ENCODE results near the gene REXO5. TPM values are rescaled to one million over a fixed set of nuclear protein-coding genes. Genes with fewer than 3 reads are reported as not detected.

The REXO5 gene
- total and polyA plus RNA-seq, 2 donors (not counting 1 experiment from before 2014, with no cell fraction given), result 0.42 to 1.3 TPM

DNA sequence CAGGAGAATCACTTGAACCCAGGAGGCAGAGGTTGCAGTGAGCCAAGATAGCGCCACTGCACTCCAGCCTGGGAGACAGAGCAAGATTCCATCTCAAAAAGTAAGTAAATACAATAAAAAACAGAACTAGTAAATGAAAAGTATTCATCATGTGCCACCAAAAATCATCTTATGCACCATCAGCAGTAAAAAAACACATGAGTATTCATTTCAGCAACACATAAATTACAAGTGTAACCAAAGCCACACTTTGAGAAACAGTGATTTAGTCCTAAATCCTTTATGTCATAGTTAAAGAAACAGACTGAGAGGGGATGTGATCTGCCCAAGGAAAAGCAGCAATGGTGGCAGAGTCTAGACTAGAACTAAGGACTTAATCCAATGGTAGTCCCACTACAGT lies 80.9 kb downstream of the REXO5 start:
- WGBS (ENCODE audit: insufficient coverage), result no CpG with 5 or more reads among the region's 1 CpG
- Histone ChIP-seq H3K9ac (ENCODE audit: low read length) (no peak overlapping the region), H3K27me3 (replicated peaks in 1 of 4; ENCODE audit: control extremely low read depth in 1 of 4, control insufficient read depth in 3 of 4, insufficient read depth in 4 of 4, low read length in 3 of 4) (no peaks in the 10 kb centered on the region), H3K4me2 (replicated peaks; ENCODE audit: low read depth, low read length, poor library complexity, severe bottlenecking) (no peak overlapping the region), H3K9me3 (ENCODE audit: control extremely low read depth in 1 of 3, control insufficient read depth in 2 of 3, insufficient read depth in 1 of 3, low read length in 2 of 3) (no peaks in the 10 kb centered on the region), H3K27ac (ENCODE audit: low read length in 2 of 2) (no peak overlapping the region), H4K20me1 (ENCODE audit: control insufficient read depth, insufficient read depth, low read length, poor library complexity, severe bottlenecking) (no peaks in the 10 kb centered on the region), H3K4me1 (ENCODE audit: control insufficient read depth in 2 of 2, insufficient read depth in 2 of 2, low read length in 2 of 2) (no peaks in the 10 kb centered on the region), H3K36me3 (replicated peaks in 1 of 2; ENCODE audit: control extremely low read depth in 1 of 2, control insufficient read depth in 1 of 2, extremely low read depth in 1 of 2, insufficient read depth in 2 of 2, low read length in 1 of 2) (peaks cover 3 to 5% of the 10 kb centered on the region in 2 experiments), H2AFZ (ENCODE audit: insufficient read depth, low read depth, low read length, poor library complexity, severe bottlenecking) (no peak overlapping the region), H3K4me3 (ENCODE audit: control extremely low read depth in 1 of 5, extremely low read depth in 1 of 5, insufficient read depth in 1 of 5, low read depth in 2 of 5, low read length in 4 of 5) (no peak overlapping the region), H3K79me2 (ENCODE audit: control insufficient read depth, insufficient read depth, low read length) (peaks cover 34% of the 10 kb centered on the region)
- ChIA-PET POLR2A (no interaction called here), CTCF (no interaction called here)
- intact Hi-C loops (cut with micrococcal nuclease), result no loop called here
- Mint-ChIP-seq H3K4me1 (no peaks in the 10 kb centered on the region), H3K27me3 (no peaks in the 10 kb centered on the region), H3K27ac (no peak overlapping the region), H3K4me3 (no peak overlapping the region), H3K9me3 (ENCODE audit: insufficient read depth) (no peaks in the 10 kb centered on the region)
- ATAC-seq (ENCODE audit: low read depth) (no peak), DNase-seq (no peak)
- TF ChIP-seq CTCF (IDR thresholded peaks at IDR 0.05), result no peak
- no peak for TF ChIP-seq EZH2 (IDR thresholded peaks at IDR 0.05; ENCODE audit: borderline replicate concordance, insufficient read depth, low read depth, low read length, poor library complexity, severe bottlenecking)

- ChIA-PET CTCF (interaction anchor here (0.6 to 1.4 kb wide), 3 partner anchors 10 to 1142 kb away, joined by 3 to 4 read pairs (median 3); no protein-coding TSS in a partner anchor), POLR2A (no interaction called here)
- H2AFZ ChIP-seq (ENCODE audit: insufficient read depth, low read depth, low read length, poor library complexity, severe bottlenecking), result no peak overlapping the region
- no peak for TF ChIP-seq EZH2 (IDR thresholded peaks at IDR 0.05; ENCODE audit: borderline replicate concordance, insufficient read depth, low read depth, low read length, poor library complexity, severe bottlenecking)
- TF ChIP-seq CTCF (IDR thresholded peaks at IDR 0.05), result no peak
- H3K4me1 ChIP-seq (ENCODE audit: control insufficient read depth in 2 of 2, insufficient read depth in 2 of 2, low read length in 2 of 2), result no peaks in the 10 kb centered on the region
- no peak overlapping the region for H3K4me3 ChIP-seq (ENCODE audit: control extremely low read depth in 1 of 5, extremely low read depth in 1 of 5, insufficient read depth in 1 of 5, low read depth in 2 of 5, low read length in 4 of 5)
- H3K9me3 Mint-ChIP-seq (ENCODE audit: insufficient read depth), result no peaks in the 10 kb centered on the region
- H4K20me1 ChIP-seq (ENCODE audit: control insufficient read depth, insufficient read depth, low read length, poor library complexity, severe bottlenecking), result no peaks in the 10 kb centered on the region
- no peak overlapping the region for H3K4me3 Mint-ChIP-seq
- ATAC-seq (ENCODE audit: low read depth) (no peak), DNase-seq (no peak)
- peaks cover 53% of the 10 kb centered on the region for H3K79me2 ChIP-seq (ENCODE audit: control insufficient read depth, insufficient read depth, low read length)
- no peaks in the 10 kb centered on the region for H3K4me1 Mint-ChIP-seq
- H3K27ac ChIP-seq (ENCODE audit: low read length in 2 of 2), result no peak overlapping the region
- no peaks in the 10 kb centered on the region for H3K27me3 ChIP-seq (replicated peaks in 1 of 4; ENCODE audit: control extremely low read depth in 1 of 4, control insufficient read depth in 3 of 4, insufficient read depth in 4 of 4, low read length in 3 of 4)
- WGBS (ENCODE audit: insufficient coverage), result no CpG with 5 or more reads among the region's 4 CpGs
- intact Hi-C loops (cut with micrococcal nuclease), result no loop called here
- H3K4me2 ChIP-seq (replicated peaks; ENCODE audit: low read depth, low read length, poor library complexity, severe bottlenecking), result no peak overlapping the region
- no peak overlapping the region for H3K27ac Mint-ChIP-seq
- H3K36me3 ChIP-seq (replicated peaks in 1 of 2; ENCODE audit: control extremely low read depth in 1 of 2, control insufficient read depth in 1 of 2, extremely low read depth in 1 of 2, insufficient read depth in 2 of 2, low read length in 1 of 2), result peaks cover 5 to 7% of the 10 kb centered on the region in 2 experiments
- H3K9ac ChIP-seq (ENCODE audit: low read length), result no peak overlapping the region
- no peaks in the 10 kb centered on the region for H3K9me3 ChIP-seq (ENCODE audit: control extremely low read depth in 1 of 3, control insufficient read depth in 2 of 3, insufficient read depth in 1 of 3, low read length in 2 of 3)
- no peaks in the 10 kb centered on the region for H3K27me3 Mint-ChIP-seq
These were observed 83.4 kb downstream of the REXO5 start for GRCh38 chr16:20889625-20890275.

Measured in B cell (primary cell).